K562 (cell line): Measurements from ENCODE around the gene C3orf52.

Source experiments
- POLR2A ChIP-seq: fragments of 450-650 bp; conservative IDR thresholded peaks from 2 replicates; pipeline ENCODE4 v1.6.1; 2016
- TAF1 ChIP-seq: IDR thresholded peaks from 2 replicates; pipeline ENCODE4 v1.6.1; 2011; ENCODE audit warnings: mild to moderate bottlenecking, low read length, moderate library complexity; ENCODE audit not compliant: insufficient read depth, control insufficient read depth, severe bottlenecking; ENCODE audit errors: extremely low read depth
- ZNF274 ChIP-seq: IDR thresholded peaks from 2 replicates; pipeline ENCODE4 v1.6.1; 2011; ENCODE audit warnings: low read depth, mild to moderate bottlenecking, low read length, moderate library complexity, borderline replicate concordance

DNA sequence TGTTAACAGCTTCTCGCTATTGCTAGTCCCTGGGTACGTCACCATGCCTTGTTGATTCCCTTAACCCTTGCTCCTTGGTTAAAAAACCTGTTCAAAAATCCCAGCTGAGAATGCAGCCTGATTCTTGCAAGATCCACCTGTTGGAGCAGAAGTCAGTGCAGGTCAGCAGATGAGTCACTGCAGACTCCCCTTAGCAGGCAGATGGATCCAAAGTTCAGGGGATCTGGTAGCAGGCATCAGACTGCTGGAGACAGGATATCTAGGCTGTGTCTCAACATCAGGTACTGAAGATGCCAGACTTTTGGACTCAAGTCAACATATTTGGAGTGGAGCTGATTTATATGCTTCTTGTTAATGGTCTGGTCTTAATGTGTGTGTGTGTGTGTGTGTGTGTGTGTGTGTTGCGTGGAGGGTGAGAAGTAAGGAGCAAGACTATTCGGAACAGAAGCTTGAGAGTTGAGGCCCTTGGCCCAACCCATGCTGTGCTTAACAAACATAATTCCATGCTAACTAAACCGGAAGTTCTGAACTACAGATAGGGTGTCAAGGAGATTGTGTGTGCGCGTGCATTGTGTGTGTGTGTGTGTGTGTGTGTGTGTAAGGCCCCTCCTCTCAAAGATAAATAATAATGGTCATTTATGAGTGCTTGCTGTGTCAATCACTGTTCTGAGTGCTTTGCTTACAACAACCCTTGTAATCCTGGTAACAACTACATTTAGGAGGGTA is 1.0 kb upstream of the C3orf52 start:
- TF ChIP-seq POLR2A (no peak), ZNF274 (no peak), TAF1 (no peak)
